HEK293T (cell line): ENCODE measurements around the gene YEATS4.

Source experiments
- CTCF ChIA-PET: fragments of 350-600 bp; formaldehyde crosslinking; extraction: SDS; loops from one replicate; lab custom pipeline; 2021; ENCODE audit warnings: antibody characterized with exemption, inconsistent platforms; lab: Yijun Ruan, JAX
- POLR2A ChIA-PET: fragments of 350-600 bp; formaldehyde crosslinking; extraction: SDS; loops from one replicate; lab custom pipeline; 2020; ENCODE audit warnings: antibody characterized with exemption, inconsistent platforms; lab: Yijun Ruan, JAX
- DNase-seq: peaks from one replicate; pipeline ENCODE4 v3.0.0; 2012; ENCODE audit warnings: mixed read lengths; ENCODE audit errors: extremely low spot score
- ARNT ChIP-seq: fragments of 450-650 bp; IDR thresholded peaks from 2 replicates; pipeline ENCODE4 v1.6.1; 2017; ENCODE audit warnings: mild to moderate bottlenecking
- BHLHE40 ChIP-seq: fragments of 450-650 bp; IDR thresholded peaks from 2 replicates; pipeline ENCODE4 v1.6.1; 2016; ENCODE audit warnings: mild to moderate bottlenecking, moderate library complexity, borderline replicate concordance
- CTBP1 ChIP-seq: fragments of 450-650 bp; IDR thresholded peaks from 2 replicates; pipeline ENCODE4 v1.6.1; 2016; ENCODE audit warnings: borderline replicate concordance
- ELF4 ChIP-seq: fragments of 450-650 bp; IDR thresholded peaks from 2 replicates; pipeline ENCODE4 v1.6.1; 2017; ENCODE audit warnings: antibody characterized with exemption
- FOXA1 ChIP-seq: fragments of 450-650 bp; IDR thresholded peaks from 2 replicates; pipeline ENCODE4 v1.6.1; 2016; ENCODE audit warnings: mild to moderate bottlenecking
- FOXK2 ChIP-seq: fragments of 450-650 bp; IDR thresholded peaks from 2 replicates; pipeline ENCODE4 v1.6.1; 2016; ENCODE audit warnings: mild to moderate bottlenecking
- FOXM1 ChIP-seq: fragments of 450-650 bp; IDR thresholded peaks from 2 replicates; pipeline ENCODE4 v1.6.1; 2017; ENCODE audit warnings: mild to moderate bottlenecking, borderline replicate concordance
- HDGF ChIP-seq: fragments of 450-650 bp; IDR thresholded peaks from 2 replicates; pipeline ENCODE4 v1.6.1; 2017; ENCODE audit warnings: antibody characterized with exemption, borderline replicate concordance
- L3MBTL2 ChIP-seq: fragments of 450-650 bp; conservative IDR thresholded peaks from 2 replicates; pipeline ENCODE4 v1.6.1; 2016; ENCODE audit warnings: mild to moderate bottlenecking
- LEF1 ChIP-seq: fragments of 450-650 bp; IDR thresholded peaks from 2 replicates; pipeline ENCODE4 v1.6.1; 2017; ENCODE audit warnings: mild to moderate bottlenecking, borderline replicate concordance
- NFRKB ChIP-seq: fragments of 450-650 bp; IDR thresholded peaks from 2 replicates; pipeline ENCODE4 v1.6.1; 2016; ENCODE audit warnings: mild to moderate bottlenecking, moderate library complexity
- PKNOX1 ChIP-seq: fragments of 450-650 bp; IDR thresholded peaks from 2 replicates; pipeline ENCODE4 v1.6.1; 2016
- SP1 ChIP-seq: fragments of 450-650 bp; IDR thresholded peaks from 2 replicates; pipeline ENCODE4 v1.6.1; 2017
- SUZ12 ChIP-seq: fragments of 450-650 bp; IDR thresholded peaks from 2 replicates; pipeline ENCODE4 v1.6.1; 2016; ENCODE audit warnings: mild to moderate bottlenecking
- TARDBP ChIP-seq: fragments of 450-650 bp; IDR thresholded peaks from 2 replicates; pipeline ENCODE4 v1.6.1; 2016
- ZNF384 ChIP-seq: fragments of 450-650 bp; IDR thresholded peaks from 2 replicates; pipeline ENCODE4 v1.6.1; 2016

Gene YEATS4

GRCh38 chr12:69389831-69390230, 30.3 kb downstream of the YEATS4 start:
- no peak for DNase-seq
- TF ChIP-seq BHLHE40 = no peak
- TF ChIP-seq FOXK2 = no peak
- no peak for TF ChIP-seq ARNT
- TF ChIP-seq FOXM1 = no peak
- no peak for TF ChIP-seq ELF4
- TF ChIP-seq PKNOX1 = no peak
- TF ChIP-seq SP1 = no peak
- POLR2A ChIA-PET = no interaction called here
- CTCF ChIA-PET = no interaction called here

GRCh38 chr12:69392179-69392928, 32.8 kb downstream of the YEATS4 start:
- ChIA-PET POLR2A (no interaction called here), CTCF (no interaction called here)
- DNase-seq = no peak

GRCh38 chr12:69396041-69396440, 36.5 kb downstream of the YEATS4 start:
- DNase-seq = no peak
- CTCF ChIA-PET = no interaction called here
- no peak for TF ChIP-seq TARDBP
- TF ChIP-seq ARNT = no peak
- no peak for TF ChIP-seq FOXM1
- TF ChIP-seq FOXA1 = no peak
- no peak for TF ChIP-seq CTBP1
- TF ChIP-seq L3MBTL2 = no peak
- POLR2A ChIA-PET = no interaction called here

More at GRCh38 chr12:69392179-69392928, 32.8 kb downstream of the YEATS4 start:
- TF ChIP-seq FOXK2 = no peak
- no peak for TF ChIP-seq TARDBP
- TF ChIP-seq FOXM1 = no peak
- TF ChIP-seq SUZ12 = no peak
- TF ChIP-seq ELF4 = no peak
- no peak for TF ChIP-seq CTBP1
- no peak for TF ChIP-seq HDGF
- TF ChIP-seq PKNOX1 = no peak
- no peak for TF ChIP-seq ZNF384
- no peak for TF ChIP-seq LEF1
- TF ChIP-seq SP1 = no peak
- TF ChIP-seq L3MBTL2 = no peak
- TF ChIP-seq FOXA1 = no peak
- TF ChIP-seq ARNT = no peak
- no peak for TF ChIP-seq NFRKB
- no peak for TF ChIP-seq BHLHE40

- POLR2A ChIA-PET = no interaction called here
- TF ChIP-seq SP1 (no peak), BHLHE40 (no peak), L3MBTL2 (no peak), NFRKB (no peak), FOXM1 (no peak)
- no peak for DNase-seq
- CTCF ChIA-PET = no interaction called here
Observed at GRCh38 chr12:69396963-69397362, 37.4 kb downstream of the YEATS4 start.

GRCh38 chr12:69397978-69398377, 38.4 kb downstream of the YEATS4 start:
- TF ChIP-seq NFRKB = no peak
- TF ChIP-seq FOXA1 = no peak
- no peak for TF ChIP-seq CTBP1
- TF ChIP-seq FOXK2 = no peak
- TF ChIP-seq BHLHE40 = no peak
- no peak for TF ChIP-seq ZNF384
- no peak for TF ChIP-seq SP1
- no peak for TF ChIP-seq LEF1
- no peak for TF ChIP-seq TARDBP
- no peak for TF ChIP-seq FOXM1
- no peak for TF ChIP-seq ARNT
- no peak for TF ChIP-seq ELF4
- no peak for TF ChIP-seq PKNOX1
- no peak for TF ChIP-seq HDGF
- no peak for DNase-seq
- CTCF ChIA-PET = no interaction called here
- POLR2A ChIA-PET = no interaction called here

- TF ChIP-seq FOXM1 (no peak), SUZ12 (no peak), CTBP1 (no peak), LEF1 (no peak), L3MBTL2 (no peak), ELF4 (no peak), HDGF (no peak), TARDBP (no peak)
- ChIA-PET CTCF (no interaction called here), POLR2A (no interaction called here)
- no peak for DNase-seq
Observed at GRCh38 chr12:69401940-69402339, 42.4 kb downstream of the YEATS4 start.
